ENCODE data around the gene IPO5.

GRCh38 chr13:98044301-98044700 lies 90.8 kb downstream of the IPO5 start:
- TF ChIP-seq CREB1 (IDR thresholded peaks at IDR 0.05; ENCODE audit: low read depth) (no peak), FOXM1 (IDR thresholded peaks at IDR 0.05; ENCODE audit: borderline replicate concordance, low read depth) (no peak), NFIC (IDR thresholded peaks at IDR 0.05) (no peak), TAF1 (IDR thresholded peaks at IDR 0.05; ENCODE audit: low read depth) (no peak), MAX (IDR thresholded peaks at IDR 0.05) (no peak), EGR1 (IDR thresholded peaks at IDR 0.05) (no peak), EP300 (IDR thresholded peaks at IDR 0.05; ENCODE audit: borderline replicate concordance) (no peak), TCF12 (IDR thresholded peaks at IDR 0.05; ENCODE audit: low read depth) (no peak), RAD21 (IDR thresholded peaks at IDR 0.05; ENCODE audit: low read depth) (no peak), REST (IDR thresholded peaks at IDR 0.05; ENCODE audit: low read depth) (no peak), YY1 (IDR thresholded peaks at IDR 0.05; ENCODE audit: low read depth) (no peak), USF1 (IDR thresholded peaks at IDR 0.05) (no peak), CEBPB (IDR thresholded peaks at IDR 0.05) (no peak)

Measured in Ishikawa (cell line).